A673 (cell line): Measurements from ENCODE around the gene ADGRF1.

Experiments used
- CTCF ChIP-seq: fragments of 300-800, 200-600 bp; sonication (generic); conservative IDR thresholded peaks from 2 replicates; pipeline ENCODE4 v1.5.1; 2017; ENCODE audit warnings: low read depth, mild to moderate bottlenecking, antibody characterized with exemption, low read length, moderate library complexity, mixed read lengths
- EZH2 ChIP-seq: fragments of 200-600 bp; sonication (generic); IDR thresholded peaks from 2 replicates; pipeline ENCODE4 v1.6.1; 2017; ENCODE audit warnings: borderline replicate concordance, low read depth, mild to moderate bottlenecking, mixed read lengths, antibody characterized with exemption, low read length; ENCODE audit not compliant: poor library complexity, severe bottlenecking

GRCh38 chr6:47047097-47047478, 5.0 kb upstream of the ADGRF1 start:
- TF ChIP-seq CTCF (no peak), EZH2 (no peak)
